ENCODE results near the gene ASPM.

ASPM gene

GRCh38 chr1:197149340-197149739 lies 2.9 kb upstream of the ASPM start:
- CTCF ChIA-PET: interaction anchor here (1.0 to 2.0 kb wide), 4 partner anchors 23 to 35 kb away, joined by 3 to 7 read pairs (median 4); no protein-coding TSS in a partner anchor
- DNase-seq (ENCODE audit: extremely low spot score): no peak
- POLR2A ChIA-PET: no interaction called here
- no peak for TF ChIP-seq CTCF (IDR thresholded peaks at IDR 0.05; ENCODE audit: control extremely low read depth, extremely low read depth, low read depth, missing control alignments)

DNA sequence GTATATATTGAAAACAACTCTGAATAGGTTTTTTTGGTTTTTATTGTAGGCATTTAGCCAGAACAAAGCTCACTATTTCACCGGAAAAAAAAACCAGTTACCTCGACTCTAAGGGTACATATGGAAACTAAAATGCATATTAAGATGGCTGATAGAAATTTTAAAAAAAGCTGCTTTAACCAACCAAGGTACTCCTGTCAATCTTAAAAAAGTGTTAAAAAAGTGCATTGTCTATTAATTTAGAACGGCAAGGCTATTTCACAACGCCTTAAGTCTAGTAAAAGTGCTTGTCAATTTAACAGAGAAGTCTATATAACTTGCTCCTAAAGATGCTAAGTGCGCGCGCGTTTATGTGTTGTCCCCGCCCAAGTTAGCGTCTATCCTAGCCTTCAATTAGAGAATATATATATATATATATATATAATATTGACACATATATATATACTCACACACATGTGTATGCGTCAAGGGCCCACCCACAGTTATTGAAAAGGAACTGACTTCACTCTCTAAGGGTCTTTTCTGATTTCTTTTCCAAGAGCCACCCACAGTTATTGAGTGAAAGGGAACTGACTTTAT lies 934 bp downstream of the ASPM start:
- CTCF ChIA-PET: no interaction called here
- POLR2A ChIA-PET: no interaction called here
- TF ChIP-seq CTCF (IDR thresholded peaks at IDR 0.05; ENCODE audit: control extremely low read depth, extremely low read depth, low read depth, missing control alignments): no peak
- DNase-seq (ENCODE audit: extremely low spot score): no peak

GRCh38 chr1:197144570-197145325 lies 1.7 kb downstream of the ASPM start:
- ChIA-PET POLR2A (no interaction called here), CTCF (interaction anchor here (1.1 kb wide), 1 partner anchor 13 kb away, joined by 3 read pairs; no protein-coding TSS in a partner anchor)
- no peak for DNase-seq (ENCODE audit: extremely low spot score)
- TF ChIP-seq CTCF (IDR thresholded peaks at IDR 0.05; ENCODE audit: control extremely low read depth, extremely low read depth, low read depth, missing control alignments): no peak

DNA sequence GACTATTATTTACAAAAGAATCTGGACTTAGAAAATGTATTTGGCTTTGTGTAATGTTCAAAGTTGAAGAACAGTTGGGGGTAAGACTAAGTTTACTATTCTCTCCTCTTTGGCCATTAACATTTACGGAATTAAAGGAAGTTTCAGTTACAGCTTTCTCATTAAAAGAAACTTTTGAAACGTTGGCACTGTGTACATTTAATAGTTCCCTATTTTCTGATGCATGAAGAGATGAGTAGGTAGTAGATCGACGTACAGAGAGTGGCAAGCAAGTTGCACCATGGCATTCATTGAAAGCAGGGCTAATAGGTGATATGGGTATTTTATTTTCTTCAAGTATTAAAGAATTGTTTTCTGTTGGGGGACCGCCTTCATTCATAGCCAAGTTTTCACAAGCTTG lies 3.2 kb downstream of the ASPM start:
- no peak for TF ChIP-seq CTCF (IDR thresholded peaks at IDR 0.05; ENCODE audit: control extremely low read depth, extremely low read depth, low read depth, missing control alignments)
- no peak for DNase-seq (ENCODE audit: extremely low spot score)
- POLR2A ChIA-PET: no interaction called here
- CTCF ChIA-PET: interaction anchor here (0.7 to 1.1 kb wide), 4 partner anchors 9 to 36 kb away, joined by 3 to 4 read pairs (median 3); no protein-coding TSS in a partner anchor

GRCh38 chr1:197141575-197141974 lies 4.9 kb downstream of the ASPM start:
- POLR2A ChIA-PET: no interaction called here
- DNase-seq (ENCODE audit: extremely low spot score): no peak
- CTCF ChIA-PET: interaction anchor here (0.8 kb wide), 1 partner anchor 15 kb away, joined by 3 read pairs; no protein-coding TSS in a partner anchor
- no peak for TF ChIP-seq CTCF (IDR thresholded peaks at IDR 0.05; ENCODE audit: control extremely low read depth, extremely low read depth, low read depth, missing control alignments)

DNA sequence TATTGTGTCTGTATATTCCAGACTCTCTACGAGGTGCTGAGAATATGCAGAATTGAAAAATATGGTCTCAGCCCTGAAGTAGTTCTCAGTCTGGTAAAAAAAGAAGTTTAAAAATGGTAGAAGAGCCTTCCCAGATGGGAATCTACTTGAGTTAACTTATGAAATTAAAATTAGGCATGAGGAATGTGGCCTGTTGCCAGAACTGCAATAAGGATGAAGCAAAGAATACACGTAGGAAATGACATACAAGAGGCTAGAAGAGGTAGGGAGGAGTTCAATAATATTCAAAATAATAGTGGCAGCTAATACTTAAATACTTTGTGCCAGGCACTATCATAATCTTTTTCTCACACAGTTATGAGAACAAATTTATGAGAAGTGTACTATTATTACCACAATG lies 6.3 kb downstream of the ASPM start:
- CTCF ChIA-PET: no interaction called here
- DNase-seq (ENCODE audit: extremely low spot score): no peak
- TF ChIP-seq CTCF (IDR thresholded peaks at IDR 0.05; ENCODE audit: control extremely low read depth, extremely low read depth, low read depth, missing control alignments): no peak
- POLR2A ChIA-PET: no interaction called here

Data from GM10248 (cell line).